Ascending aorta (tissue), 2 donors: ENCODE data around the gene EIF4EBP3. TPM values are rescaled to one million over a fixed set of nuclear protein-coding genes. Genes with fewer than 3 reads are reported as not detected.

Source experiments
- DNase-seq, 2 donors: peaks; one replicate each; pipeline ENCODE4 v3.0.0-alpha.2; 2019; ENCODE audit warnings: low spot score in 2 of 2
- H3K27ac ChIP-seq, 2 donors: fragments of 200-600 bp; sonication (generic); one replicate each; pipeline ENCODE4 v1.5.1; 2016 to 2017; ENCODE audit warnings: mild to moderate bottlenecking in 1 of 2
- H3K27me3 ChIP-seq: fragments of 200-600 bp; sonication (generic); one replicate; pipeline ENCODE4 v1.5.1; 2017
- H3K36me3 ChIP-seq, 2 donors: fragments of 200-600 bp; sonication (generic); one replicate each; pipeline ENCODE4 v1.5.1; 2016
- H3K4me1 ChIP-seq, 2 donors: fragments of 200-600 bp; sonication (generic); one replicate each; pipeline ENCODE4 v1.5.1; 2016 to 2017; ENCODE audit warnings: mild to moderate bottlenecking in 1 of 2
- H3K4me3 ChIP-seq, 2 donors: fragments of 200-600 bp; sonication (generic); one replicate each; pipeline ENCODE4 v1.5.1; 2016 to 2017; ENCODE audit warnings: mild to moderate bottlenecking in 1 of 2
- H3K9me3 ChIP-seq, 2 donors: fragments of 200-600 bp; sonication (generic); one replicate each; pipeline ENCODE4 v1.5.1; 2016
- intact Hi-C: fragments of 100-400 bp; cut with DNase I; formaldehyde crosslinking; loops from one replicate; pipeline ENCODE4 v1.15.1; 2023
- total RNA-seq: library from RNA; depleted of rRNA; stranded (reverse); fragments of >200 nt; gene quantifications from one replicate; pipeline ENCODE4 v1.1.0, GENCODE V29; 2016
- TF ChIP-seq, protein P1 (sequence below), 3 experiments: fragments of 200-600 bp in 2 of 3; fragments of 450-650 bp in 1 of 3; sonication (generic) in 2 of 3; IDR thresholded peaks; one replicate each; pipeline ENCODE4 v1.5.1; 2016 to 2019; ENCODE audit warnings: antibody characterized with exemption in 3 of 3, mild to moderate bottlenecking in 1 of 3, moderate library complexity in 1 of 3

The EIF4EBP3 gene
- total RNA-seq, 1 donor from 2014 or later = 4.0 TPM

DNA sequence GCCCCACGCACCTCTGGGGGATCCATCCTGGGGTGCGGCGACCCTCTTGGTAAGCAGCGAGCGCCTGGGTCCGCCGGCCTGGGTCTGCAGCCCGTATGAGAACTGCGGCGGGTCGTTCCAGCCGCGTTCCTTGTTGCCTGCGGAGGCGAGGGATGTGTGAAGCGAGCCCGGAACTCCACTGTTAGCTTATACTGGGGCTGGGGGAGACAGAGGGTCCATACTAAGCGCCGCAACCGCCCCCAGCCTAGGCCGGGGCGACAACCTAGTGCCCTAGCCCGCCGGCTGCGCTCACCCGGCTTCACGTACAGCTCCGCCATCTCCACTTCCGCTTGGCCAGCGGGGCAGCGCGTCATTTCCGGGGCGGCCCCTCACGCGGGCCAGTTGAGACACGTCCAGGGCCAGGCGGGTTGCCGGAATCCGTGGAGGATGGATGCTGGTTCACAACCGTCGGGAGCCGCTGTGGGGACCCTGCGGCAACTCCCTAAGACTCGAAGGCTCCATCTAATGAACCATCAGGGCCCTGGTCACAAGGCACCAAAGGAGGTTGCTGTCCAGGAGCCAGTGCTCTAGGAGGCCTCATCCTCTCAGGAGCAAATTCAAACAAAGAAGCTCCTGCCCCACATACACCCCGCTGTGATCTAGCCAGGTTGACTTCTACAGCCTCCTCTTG, 9.8 kb downstream of the EIF4EBP3 start, which contains the start of gene SRA1:
Gene SRA1, minus strand, starts transcription at position 338 of the 670 bp plus-strand sequence. Its CDS starts 21 bp downstream, at position 317.
- Histone ChIP-seq H3K4me3 (peak within 1 kb of the TSS; percentile 68 to 74), H3K36me3 (peaks cover 7 to 19% of the 10 kb centered on the region in 2 donors), H3K4me1 (peaks cover 0 to 18% of the 10 kb centered on the region in 2 donors)

DNA sequence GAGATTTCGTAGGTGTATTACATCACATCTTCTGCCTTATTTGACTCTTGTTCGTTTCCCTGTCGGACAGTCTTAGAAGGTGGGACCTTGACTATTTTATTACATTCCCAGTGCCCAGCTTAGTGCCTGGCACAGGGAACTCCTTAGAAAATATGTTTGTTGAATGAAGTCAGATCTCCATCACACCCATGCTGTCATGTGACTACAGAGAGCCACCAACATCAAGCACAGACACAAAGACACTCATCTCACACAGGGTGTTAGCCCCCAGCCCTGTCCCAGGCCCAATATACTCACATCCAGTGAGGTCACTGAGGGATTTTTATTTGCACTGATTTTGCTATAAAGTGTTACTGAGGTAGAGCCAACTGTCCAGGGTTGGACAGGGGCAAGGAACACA, 10.5 kb downstream of the EIF4EBP3 start:
- intact Hi-C loops = loop anchor here (1.0 to 5.0 kb wide), 3 partner anchors 11 to 381 kb away; partner anchors contain the start of genes CYSTM1 and EIF4EBP3
- TF ChIP-seq, protein P1, sequence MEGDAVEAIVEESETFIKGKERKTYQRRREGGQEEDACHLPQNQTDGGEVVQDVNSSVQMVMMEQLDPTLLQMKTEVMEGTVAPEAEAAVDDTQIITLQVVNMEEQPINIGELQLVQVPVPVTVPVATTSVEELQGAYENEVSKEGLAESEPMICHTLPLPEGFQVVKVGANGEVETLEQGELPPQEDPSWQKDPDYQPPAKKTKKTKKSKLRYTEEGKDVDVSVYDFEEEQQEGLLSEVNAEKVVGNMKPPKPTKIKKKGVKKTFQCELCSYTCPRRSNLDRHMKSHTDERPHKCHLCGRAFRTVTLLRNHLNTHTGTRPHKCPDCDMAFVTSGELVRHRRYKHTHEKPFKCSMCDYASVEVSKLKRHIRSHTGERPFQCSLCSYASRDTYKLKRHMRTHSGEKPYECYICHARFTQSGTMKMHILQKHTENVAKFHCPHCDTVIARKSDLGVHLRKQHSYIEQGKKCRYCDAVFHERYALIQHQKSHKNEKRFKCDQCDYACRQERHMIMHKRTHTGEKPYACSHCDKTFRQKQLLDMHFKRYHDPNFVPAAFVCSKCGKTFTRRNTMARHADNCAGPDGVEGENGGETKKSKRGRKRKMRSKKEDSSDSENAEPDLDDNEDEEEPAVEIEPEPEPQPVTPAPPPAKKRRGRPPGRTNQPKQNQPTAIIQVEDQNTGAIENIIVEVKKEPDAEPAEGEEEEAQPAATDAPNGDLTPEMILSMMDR (IDR thresholded peaks at IDR 0.05) = no peak
- Histone ChIP-seq H3K27me3 (no peaks in the 10 kb centered on the region), H3K4me1 (peaks cover 5 to 20% of the 10 kb centered on the region in 2 donors), H3K27ac (peak overlapping the region; percentile 82 to 88), H3K4me3 (no peak overlapping the region), H3K9me3 (no peaks in the 10 kb centered on the region), H3K36me3 (peaks cover 7 to 19% of the 10 kb centered on the region in 2 donors)
- DNase-seq = no peak

More for the DNA sequence above, 9.8 kb downstream of the EIF4EBP3 start, which contains the start of gene SRA1:
- TF ChIP-seq, protein P1 (IDR thresholded peaks at IDR 0.05) = no peak
- DNase-seq = peak; percentile 79 to 97
- no peaks in the 10 kb centered on the region for H3K27me3 ChIP-seq
- no peaks in the 10 kb centered on the region for H3K9me3 ChIP-seq
- H3K27ac ChIP-seq = peak within 1 kb of the TSS; percentile 82 to 88
- intact Hi-C loops = loop anchor here (1.0 to 5.0 kb wide), 3 partner anchors 10 to 380 kb away; partner anchors contain the start of genes CYSTM1 and EIF4EBP3

DNA sequence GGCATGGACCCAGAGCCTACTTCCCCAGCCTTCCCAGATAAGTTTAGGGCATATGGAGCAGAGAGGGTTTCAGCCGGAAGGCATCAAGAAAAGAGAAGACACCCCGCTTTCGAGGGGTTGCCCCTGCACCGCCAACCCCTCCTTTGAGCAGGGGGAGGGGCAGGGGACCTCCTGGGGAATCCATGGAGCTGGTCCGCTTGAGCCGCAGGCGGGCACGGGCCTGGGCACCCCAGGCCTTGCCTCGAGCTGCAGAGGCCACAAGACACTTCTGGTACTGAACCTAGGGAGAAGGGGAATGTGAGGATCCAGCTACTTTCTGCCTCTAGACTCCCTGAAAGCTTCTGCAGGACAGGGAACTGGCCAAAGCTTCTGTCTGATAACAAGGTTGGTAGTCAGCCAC, 11.1 kb downstream of the EIF4EBP3 start:
- peaks cover 5 to 19% of the 10 kb centered on the region in 2 donors for H3K36me3 ChIP-seq
- peak overlapping the region; percentile 82 to 88 for H3K27ac ChIP-seq
- intact Hi-C loops = loop anchor here (5.0 kb wide), 1 partner anchor 381 kb away; the partner anchor contains the start of gene CYSTM1
- H3K4me1 ChIP-seq = peaks cover 6 to 26% of the 10 kb centered on the region in 2 donors
- H3K27me3 ChIP-seq = no peaks in the 10 kb centered on the region
- H3K4me3 ChIP-seq = no peak overlapping the region
- H3K9me3 ChIP-seq = no peaks in the 10 kb centered on the region
- no peak for DNase-seq
- TF ChIP-seq, protein P1 (IDR thresholded peaks at IDR 0.05) = no peak

DNA sequence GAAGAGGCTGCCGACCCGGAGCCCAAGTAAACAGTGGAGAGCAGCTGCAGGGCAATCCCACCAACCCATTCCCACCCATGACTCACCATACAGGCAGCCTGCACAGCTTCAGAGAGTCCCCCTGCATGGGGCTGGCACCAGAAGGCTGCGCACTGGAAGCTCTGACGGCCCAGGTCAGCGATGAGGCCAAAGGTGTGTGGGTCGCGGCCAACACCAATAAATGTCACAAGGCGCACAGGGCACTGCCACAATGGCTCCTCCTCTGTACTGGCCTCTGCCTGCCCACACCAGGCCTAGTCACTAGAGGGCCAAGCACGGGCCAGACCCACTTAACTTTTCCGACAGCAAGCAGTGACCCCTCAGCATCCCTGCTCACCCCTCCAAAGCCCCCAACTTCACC, 12.8 kb downstream of the EIF4EBP3 start:
- peaks cover 7 to 29% of the 10 kb centered on the region in 2 donors for H3K4me1 ChIP-seq
- intact Hi-C loops = no loop called here
- TF ChIP-seq, protein P1 (IDR thresholded peaks at IDR 0.05) = no peak

DNA sequence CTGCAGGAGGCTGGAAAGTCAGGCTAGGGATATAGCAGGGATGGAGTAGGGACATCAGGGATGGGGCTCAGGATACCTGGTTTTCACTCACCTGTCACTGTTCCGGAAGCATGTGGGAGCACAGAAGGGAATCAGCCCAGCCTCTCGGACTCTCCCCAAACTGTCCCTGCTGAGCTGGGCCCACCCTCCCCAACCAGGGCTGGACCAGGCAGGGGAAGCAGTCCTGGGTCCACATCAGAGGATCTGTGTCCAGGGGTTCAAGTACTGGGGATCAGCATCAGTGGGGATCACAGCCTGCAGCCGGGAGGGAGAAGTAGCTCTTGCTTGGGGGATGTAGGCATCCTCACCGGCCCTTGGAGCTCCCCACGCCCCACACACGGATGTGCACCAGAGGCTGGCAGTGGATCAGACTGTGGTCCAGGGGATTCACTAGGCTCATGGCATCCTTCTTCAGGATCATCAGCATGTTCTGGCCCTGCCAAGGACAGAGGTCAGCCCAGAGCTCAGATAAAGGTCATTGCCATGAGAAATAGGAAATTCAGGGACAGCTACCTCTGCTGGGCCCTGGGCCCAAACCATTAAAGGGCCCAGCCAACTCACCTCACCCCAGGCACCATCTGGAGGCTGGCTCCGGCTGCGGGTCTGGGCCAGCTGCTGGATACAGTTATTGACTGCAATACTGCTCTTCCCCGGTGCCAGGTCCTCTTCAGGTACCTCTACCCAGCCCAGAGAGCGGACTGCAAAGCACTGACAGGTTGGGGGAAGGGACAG, 14.5 kb downstream of the EIF4EBP3 start:
- H3K4me1 ChIP-seq = peaks cover 16 to 29% of the 10 kb centered on the region in 2 donors
- H3K4me3 ChIP-seq = no peak overlapping the region
- intact Hi-C loops = no loop called here
- no peak overlapping the region for H3K27ac ChIP-seq
- no peak for DNase-seq
- TF ChIP-seq, protein P1 (IDR thresholded peaks at IDR 0.05) = no peak
- H3K9me3 ChIP-seq = no peaks in the 10 kb centered on the region
- peaks cover 9 to 25% of the 10 kb centered on the region in 2 donors for H3K36me3 ChIP-seq
- no peaks in the 10 kb centered on the region for H3K27me3 ChIP-seq

More for the DNA sequence above, 12.8 kb downstream of the EIF4EBP3 start:
- Histone ChIP-seq H3K9me3 (no peaks in the 10 kb centered on the region), H3K4me3 (no peak overlapping the region), H3K27me3 (no peaks in the 10 kb centered on the region), H3K27ac (no peak overlapping the region), H3K36me3 (peaks cover 4 to 19% of the 10 kb centered on the region in 2 donors)
- no peak for DNase-seq
